Measurements from ENCODE around the gene STEAP1B. TPM values are rescaled to one million over a fixed set of nuclear protein-coding genes. Genes with fewer than 3 reads are reported as not detected.

STEAP1B gene
- polyA plus RNA-seq, 1 donor, result 1.6 TPM

Other genes with a start within 250 kb of the STEAP1B start
- gene RAPGEF5, start 143.0 kb downstream of the STEAP1B start, polyA plus RNA-seq (ENCODE audit: insufficient read length), result 37.6 TPM
- gene IL6, start 227.0 kb upstream of the STEAP1B start, polyA plus RNA-seq (ENCODE audit: insufficient read length), result not detected

Data from left kidney (tissue), 1 donor.